ENCODE results near the gene IGFBP7. TPM values are rescaled to one million over a fixed set of nuclear protein-coding genes. Genes with fewer than 3 reads are reported as not detected.

The IGFBP7 gene
- total and polyA plus RNA-seq, 2 of the 8 experiments (the other 6 are each of a cell fraction or from before 2014, with no cell fraction given): 0.17 to 0.48 TPM

DNA sequence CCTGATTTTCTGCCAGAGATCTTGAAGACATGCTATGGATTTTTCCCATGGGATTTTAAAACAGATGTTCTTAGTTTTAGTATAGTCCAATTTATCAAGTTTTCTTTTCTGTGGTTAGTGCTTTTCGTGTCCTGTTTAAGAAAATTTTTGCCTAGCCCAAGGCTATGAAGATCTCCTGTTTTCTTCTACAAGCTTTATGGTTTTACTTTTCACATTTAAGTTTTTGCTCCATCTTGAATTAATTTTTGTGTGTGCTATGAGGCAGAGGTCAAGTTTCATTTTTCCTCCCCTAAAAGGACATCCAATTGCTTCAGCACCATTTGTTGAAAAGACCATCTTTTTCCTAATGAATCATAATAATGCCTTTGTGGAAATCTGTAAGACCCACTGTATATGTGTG lies 65.9 kb downstream of the IGFBP7 start:
- Histone ChIP-seq H3K4me1 (replicated peaks in 1 of 4; ENCODE audit: control insufficient read depth in 3 of 4, insufficient read depth in 4 of 4, low read length in 3 of 4) (no peaks in the 10 kb centered on the region), H4K8ac (ENCODE audit: extremely low read depth, insufficient read depth, low read length) (no peak overlapping the region), H3K4ac (replicated peaks; ENCODE audit: insufficient read length, low read depth, low read length) (no peak overlapping the region), H3K9me3 (ENCODE audit: insufficient read depth in 2 of 2, low read depth in 1 of 2, low read length in 1 of 2) (no peaks in the 10 kb centered on the region), H2BK120ac (replicated peaks; ENCODE audit: low read depth, low read length) (no peak overlapping the region), H3K27me3 (replicated peaks in 1 of 4; ENCODE audit: control insufficient read depth in 3 of 4, extremely low read depth in 1 of 4, insufficient read depth in 3 of 4, low read length in 3 of 4) (no peaks in the 10 kb centered on the region), H3K4me3 (ENCODE audit: extremely low read depth in 1 of 4, insufficient read depth in 2 of 4, low read depth in 3 of 4, low read length in 4 of 4) (no peak overlapping the region), H3K14ac (ENCODE audit: insufficient read length) (no peak overlapping the region), H4K91ac (replicated peaks; ENCODE audit: insufficient read length, low read length) (no peak overlapping the region), H3K36me3 (ENCODE audit: control insufficient read depth in 2 of 4, insufficient read depth in 4 of 4, low read length in 3 of 4) (no peaks in the 10 kb centered on the region), H3K23ac (ENCODE audit: insufficient read length) (no peak overlapping the region), H2BK15ac (ENCODE audit: low read length) (no peak overlapping the region), H4K20me1 (replicated peaks in 1 of 2; ENCODE audit: control insufficient read depth in 1 of 2, insufficient read depth in 2 of 2, low read length in 2 of 2) (no peaks in the 10 kb centered on the region), H3K9ac (replicated peaks in 1 of 4; ENCODE audit: extremely low read depth in 1 of 4, low read depth in 3 of 4, low read length in 3 of 4) (no peak overlapping the region), H2AFZ (ENCODE audit: low read length) (0 out of 2 replicates have a peak overlapping the region, but pooled peaks have one; percentile 13), H3K79me2 (ENCODE audit: control insufficient read depth in 1 of 2, insufficient read depth in 2 of 2, low read length in 2 of 2) (no peaks in the 10 kb centered on the region), H3K27ac (ENCODE audit: low read depth, low read length) (no peak overlapping the region), H2BK12ac (ENCODE audit: low read depth, low read length) (no peak overlapping the region), H3K18ac (ENCODE audit: extremely low read depth, low read length) (no peak overlapping the region), H2BK5ac (ENCODE audit: low read depth, low read length) (no peak overlapping the region), H4K5ac (ENCODE audit: insufficient read length, low read depth, low read length) (no peak overlapping the region), H2AK5ac (ENCODE audit: low read depth, low read length) (no peak overlapping the region), H3K4me2 (ENCODE audit: insufficient read depth in 1 of 2, low read depth in 2 of 2, low read length in 2 of 2) (no peak overlapping the region), H3K23me2 (ENCODE audit: low read depth, low read length) (no peaks in the 10 kb centered on the region), H3K56ac (replicated peaks; ENCODE audit: insufficient read length, low read depth, low read length) (no peak overlapping the region), H2BK20ac (ENCODE audit: low read length) (no peak overlapping the region), H3K79me1 (ENCODE audit: low read depth, low read length) (no peaks in the 10 kb centered on the region)
- CTCF ChIA-PET (ENCODE audit: partially characterized antibody): no interaction called here
- DNase-seq (ENCODE audit: low read depth in 1 of 2, low spot score in 2 of 2): no peak
- 94% methylated on average over 1 of the region's 1 CpG; no CpG with 5 or more reads in 1 of the 2 experiments for WGBS, 2 experiments (ENCODE audit: extremely low coverage in 1 of 2, insufficient coverage in 1 of 2, insufficient read length in 1 of 2, insufficient replicate concordance in 2 of 2, low coverage in 1 of 2, low lambda C conversion rate in 2 of 2, missing lambda C conversion rate in 1 of 2)
- FAIRE-seq: no peak
- TF ChIP-seq EZH2 (IDR thresholded peaks at IDR 0.05; ENCODE audit: low read depth, low read length, severe bottlenecking) (no peak), YY1 (IDR thresholded peaks at IDR 0.05; ENCODE audit: low read depth, low read length) (no peak)
- POLR2A ChIA-PET (ENCODE audit: partially characterized antibody): interaction anchor here (1.2 kb wide), 1 partner anchor 10 kb away, joined by 4 read pairs; no protein-coding TSS in a partner anchor
